Smooth muscle cell (in vitro differentiated cells): ENCODE measurements around the gene CD3E. TPM values are rescaled to one million over a fixed set of nuclear protein-coding genes. Genes with fewer than 3 reads are reported as not detected.
A peak's percentile ranks its signal among the peaks of the same experiment; 100 is the strongest.

Source experiments
- DNase-seq: peaks from one replicate; lab custom pipeline; 2025; ENCODE audit not compliant: unreplicated experiment; lab: John Stamatoyannopoulos, UW
- H2AFZ ChIP-seq: fragments of 200-600 bp; sonication (generic); 2 replicates; pipeline ENCODE4 v1.6.0; 2016; ENCODE audit warnings: antibody characterized with exemption, low read depth, mild to moderate bottlenecking
- H3F3A ChIP-seq: fragments of 200-600 bp; sonication (generic); 2 replicates; pipeline ENCODE4 v1.6.0; 2017; ENCODE audit warnings: antibody characterized with exemption, low read depth
- H3K27ac ChIP-seq: fragments of 200-600 bp; sonication (generic); 2 replicates; pipeline ENCODE4 v1.5.1; 2016; ENCODE audit warnings: low read depth, mild to moderate bottlenecking
- H3K27me3 ChIP-seq: fragments of 200-600 bp; sonication (generic); 2 replicates; pipeline ENCODE4 v1.6.1; 2016; ENCODE audit warnings: low read depth, mild to moderate bottlenecking
- H3K36me3 ChIP-seq: fragments of 200-600 bp; sonication (generic); 2 replicates; pipeline ENCODE4 v1.5.1; 2016; ENCODE audit warnings: low read depth
- H3K4me1 ChIP-seq: fragments of 200-600 bp; sonication (generic); 2 replicates; pipeline ENCODE4 v1.5.1; 2016; ENCODE audit warnings: low read depth
- H3K4me2 ChIP-seq: fragments of 200-600 bp; sonication (generic); 2 replicates; pipeline ENCODE4 v1.6.0; 2016; ENCODE audit warnings: mild to moderate bottlenecking
- H3K4me3 ChIP-seq: fragments of 200-600 bp; sonication (generic); 2 replicates; pipeline ENCODE4 v1.5.1; 2016; ENCODE audit warnings: mild to moderate bottlenecking
- H3K79me2 ChIP-seq: fragments of 200-600 bp; sonication (generic); 2 replicates; pipeline ENCODE4 v1.6.0; 2016; ENCODE audit warnings: low read depth, mild to moderate bottlenecking
- H3K9ac ChIP-seq: fragments of 200-600 bp; sonication (generic); 2 replicates; pipeline ENCODE4 v1.6.0; 2016; ENCODE audit warnings: low read depth
- H3K9me3 ChIP-seq: fragments of 200-600 bp; sonication (generic); replicated peaks from 2 replicates; pipeline ENCODE4 v1.5.1; 2016; ENCODE audit warnings: low read depth
- H4K20me1 ChIP-seq: fragments of 200-600 bp; sonication (generic); 2 replicates; pipeline ENCODE4 v1.6.0; 2016; ENCODE audit warnings: low read depth
- WGBS: methylation state at CpG from one replicate; pipeline ENCODE4 v1.1.7; 2016; ENCODE audit warnings: low lambda C conversion rate; 5-methylcytosine and 5-hydroxymethylcytosine counted together
- polyA plus RNA-seq: library from polyadenylated mRNA; unstranded; fragments of >200 nt; fragmentation: Nextera tagmentation; extraction: Ambion mirVana; gene quantifications from 2 replicates; pipeline ENCODE4 v1.2.1, GENCODE V29; 2016
- total RNA-seq: library from RNA; depleted of rRNA; stranded (reverse); fragments of >200 nt; gene quantifications from 2 replicates; pipeline ENCODE4 v1.2.3, GENCODE V29; 2014
- TF ChIP-seq, protein P1 (sequence below): fragments of 200-600 bp; sonication (generic); IDR thresholded peaks from 2 replicates; pipeline ENCODE4 v1.5.1; 2017; ENCODE audit warnings: borderline replicate concordance, mild to moderate bottlenecking, antibody characterized with exemption; ENCODE audit not compliant: insufficient read depth, poor library complexity, severe bottlenecking

Gene CD3E
- total and polyA plus RNA-seq, 2 experiments from 2014 or later = not detected

DNA sequence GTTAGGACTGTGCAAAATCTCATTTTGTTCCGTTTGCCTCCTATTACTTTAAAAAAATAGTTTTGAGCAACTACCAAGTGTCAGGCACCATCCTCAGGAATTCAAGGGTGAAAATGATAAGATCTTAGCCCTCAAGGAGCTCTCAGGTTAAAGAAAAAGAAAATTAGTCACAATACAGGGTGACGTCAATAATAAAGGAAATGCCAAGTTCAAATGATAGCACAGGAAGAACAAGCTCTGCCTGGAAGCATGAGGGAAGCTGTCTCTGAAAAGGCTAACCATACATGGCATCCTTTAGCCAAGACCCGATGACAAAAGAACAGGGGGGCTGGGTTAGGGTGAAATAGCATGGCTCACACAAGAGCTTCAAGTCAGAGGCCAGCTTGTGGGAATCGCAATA is 29.4 kb upstream of the CD3E start:
- Histone ChIP-seq H2AFZ (no peak overlapping the region), H3K4me1 (peaks cover 6% of the 10 kb centered on the region), H3K27me3 (peaks cover 22% of the 10 kb centered on the region), H3K4me2 (no peak overlapping the region), H3K27ac (peak overlapping the region; percentile 60), H3K36me3 (no peaks in the 10 kb centered on the region), H3K79me2 (no peaks in the 10 kb centered on the region), H3F3A (no peaks in the 10 kb centered on the region), H3K9me3 (no peaks in the 10 kb centered on the region), H4K20me1 (no peaks in the 10 kb centered on the region), H3K4me3 (no peak overlapping the region), H3K9ac (no peak overlapping the region)
- TF ChIP-seq, protein P1, sequence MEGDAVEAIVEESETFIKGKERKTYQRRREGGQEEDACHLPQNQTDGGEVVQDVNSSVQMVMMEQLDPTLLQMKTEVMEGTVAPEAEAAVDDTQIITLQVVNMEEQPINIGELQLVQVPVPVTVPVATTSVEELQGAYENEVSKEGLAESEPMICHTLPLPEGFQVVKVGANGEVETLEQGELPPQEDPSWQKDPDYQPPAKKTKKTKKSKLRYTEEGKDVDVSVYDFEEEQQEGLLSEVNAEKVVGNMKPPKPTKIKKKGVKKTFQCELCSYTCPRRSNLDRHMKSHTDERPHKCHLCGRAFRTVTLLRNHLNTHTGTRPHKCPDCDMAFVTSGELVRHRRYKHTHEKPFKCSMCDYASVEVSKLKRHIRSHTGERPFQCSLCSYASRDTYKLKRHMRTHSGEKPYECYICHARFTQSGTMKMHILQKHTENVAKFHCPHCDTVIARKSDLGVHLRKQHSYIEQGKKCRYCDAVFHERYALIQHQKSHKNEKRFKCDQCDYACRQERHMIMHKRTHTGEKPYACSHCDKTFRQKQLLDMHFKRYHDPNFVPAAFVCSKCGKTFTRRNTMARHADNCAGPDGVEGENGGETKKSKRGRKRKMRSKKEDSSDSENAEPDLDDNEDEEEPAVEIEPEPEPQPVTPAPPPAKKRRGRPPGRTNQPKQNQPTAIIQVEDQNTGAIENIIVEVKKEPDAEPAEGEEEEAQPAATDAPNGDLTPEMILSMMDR = no peak
- 58% methylated on average over 4 of the region's 4 CpGs for WGBS
- DNase-seq = no peak

DNA sequence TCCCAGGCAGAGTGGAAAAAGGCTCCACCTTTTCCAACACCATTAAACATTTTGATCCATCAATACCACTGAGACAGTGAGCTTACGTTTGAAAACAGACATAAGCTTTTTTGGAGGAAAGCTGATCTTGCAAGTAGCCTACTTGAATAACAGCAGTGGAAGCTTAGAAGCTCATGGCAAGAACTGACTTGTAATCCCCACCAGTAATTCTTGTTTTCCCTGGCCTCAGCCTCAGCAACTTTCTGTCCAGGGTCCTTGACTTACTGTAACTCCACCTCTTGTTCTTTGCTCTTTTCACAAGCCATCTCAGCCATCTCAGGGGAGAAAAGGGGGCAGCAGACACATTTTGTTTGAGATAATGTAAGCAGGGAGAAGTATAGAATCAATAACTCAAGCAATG is 28.1 kb upstream of the CD3E start:
- TF ChIP-seq, protein P1 = no peak
- peaks cover 6% of the 10 kb centered on the region for H3K4me1 ChIP-seq
- H3K36me3 ChIP-seq = no peaks in the 10 kb centered on the region
- no peak overlapping the region for H3K4me3 ChIP-seq
- DNase-seq = no peak
- peak overlapping the region; percentile 60 for H3K27ac ChIP-seq
- H4K20me1 ChIP-seq = no peaks in the 10 kb centered on the region
- peaks cover 18% of the 10 kb centered on the region for H3K27me3 ChIP-seq
- H3K4me2 ChIP-seq = peak overlapping the region; percentile 3
- no peak overlapping the region for H3K9ac ChIP-seq
- H3K9me3 ChIP-seq = no peaks in the 10 kb centered on the region
- WGBS = 78% methylated on average over 1 of the region's 1 CpG
- H3K79me2 ChIP-seq = no peaks in the 10 kb centered on the region
- H2AFZ ChIP-seq = no peak overlapping the region
- no peaks in the 10 kb centered on the region for H3F3A ChIP-seq

DNA sequence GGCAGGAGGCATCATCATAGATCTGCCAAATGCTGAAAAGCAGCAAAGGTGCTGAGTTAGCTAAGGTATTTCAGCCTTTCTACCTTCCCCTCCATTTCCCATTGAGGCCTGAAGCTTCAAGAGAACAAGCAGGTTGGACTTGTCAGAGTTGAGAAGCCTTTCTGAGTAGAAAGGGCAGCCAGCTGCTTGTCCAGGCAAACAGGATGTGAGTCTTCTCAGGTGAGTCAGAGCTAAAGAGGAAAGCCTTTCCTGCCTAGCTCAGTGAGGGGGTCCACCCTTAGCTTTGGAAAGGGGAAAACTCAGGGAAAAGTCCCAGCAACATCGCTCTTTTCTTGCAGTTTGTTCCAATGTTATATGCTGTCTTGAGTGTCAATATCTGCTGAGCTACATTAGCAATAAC is 27.2 kb upstream of the CD3E start:
- Histone ChIP-seq H4K20me1 (no peaks in the 10 kb centered on the region), H2AFZ (no peak overlapping the region), H3K4me1 (peaks cover 6% of the 10 kb centered on the region), H3K27me3 (peaks cover 13% of the 10 kb centered on the region), H3K27ac (peak overlapping the region; percentile 60), H3K36me3 (no peaks in the 10 kb centered on the region), H3K9ac (no peak overlapping the region), H3K4me3 (no peak overlapping the region), H3K4me2 (no peak overlapping the region), H3K9me3 (no peaks in the 10 kb centered on the region), H3K79me2 (no peaks in the 10 kb centered on the region), H3F3A (no peaks in the 10 kb centered on the region)
- TF ChIP-seq, protein P1 = no peak
- no peak for DNase-seq
- 100% methylated on average over 1 of the region's 1 CpG for WGBS

DNA sequence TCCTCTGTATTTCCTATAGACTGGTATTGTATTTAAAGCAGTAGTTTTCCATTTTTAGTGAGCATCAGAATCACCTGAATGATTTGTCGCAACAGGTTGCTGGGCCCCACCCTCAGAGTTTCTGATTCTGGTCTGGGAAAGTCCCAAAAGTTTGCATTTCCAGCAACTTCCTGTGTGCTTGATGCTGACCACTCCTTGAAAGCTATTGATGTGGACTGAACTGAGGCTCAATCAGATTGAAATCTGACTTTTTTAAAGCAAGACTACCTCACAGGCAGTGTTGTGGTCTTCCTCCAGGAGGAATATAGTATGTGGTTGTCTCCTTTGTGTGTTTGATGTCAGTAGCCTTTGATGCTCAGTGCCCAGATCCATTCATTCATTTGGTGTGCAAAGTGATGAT is 23.2 kb upstream of the CD3E start:
- Histone ChIP-seq H3K4me3 (no peak overlapping the region), H3K27ac (no peak overlapping the region), H3F3A (no peaks in the 10 kb centered on the region), H3K4me2 (no peak overlapping the region), H2AFZ (no peak overlapping the region), H3K9ac (no peak overlapping the region), H3K9me3 (no peaks in the 10 kb centered on the region), H4K20me1 (no peaks in the 10 kb centered on the region), H3K79me2 (no peaks in the 10 kb centered on the region), H3K36me3 (no peaks in the 10 kb centered on the region), H3K27me3 (peaks cover 6% of the 10 kb centered on the region), H3K4me1 (no peaks in the 10 kb centered on the region)
- no peak for DNase-seq
- 89% methylated on average over 1 of the region's 1 CpG for WGBS
- TF ChIP-seq, protein P1 = no peak
